Stromal cell of bone marrow (primary cell): ENCODE data around the gene PCDH9.

ENCODE experiments used
- DNase-seq: peaks from one replicate; pipeline ENCODE4 v3.0.0-alpha.2; 2012; ENCODE audit warnings: low read depth

Gene PCDH9

GRCh38 chr13:67224148-67224846 lies 5.8 kb downstream of the PCDH9 start:
- DNase-seq = peak; percentile 54

DNA sequence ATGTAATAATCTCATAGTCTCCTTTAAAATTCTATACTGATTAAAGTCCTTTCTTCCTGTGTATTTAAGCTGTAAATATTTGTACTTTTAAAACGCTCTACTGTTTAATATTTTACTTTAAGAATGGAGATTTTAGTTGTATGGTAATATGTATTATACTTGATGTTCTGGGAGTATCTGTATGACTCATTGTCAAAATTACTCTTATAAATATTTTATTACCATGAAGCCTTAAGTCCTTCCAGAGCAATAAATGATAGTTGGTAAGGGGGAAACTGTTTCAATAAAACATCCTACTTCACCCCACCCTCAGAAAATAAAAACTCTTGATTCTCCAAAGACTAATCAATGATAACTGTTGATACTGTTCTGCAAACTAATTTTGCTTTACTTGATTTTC lies 6.4 kb downstream of the PCDH9 start:
- no peak for DNase-seq

- peak; percentile 39 for DNase-seq
Observed at GRCh38 chr13:67223024-67223423, 7.1 kb downstream of the PCDH9 start.

DNA sequence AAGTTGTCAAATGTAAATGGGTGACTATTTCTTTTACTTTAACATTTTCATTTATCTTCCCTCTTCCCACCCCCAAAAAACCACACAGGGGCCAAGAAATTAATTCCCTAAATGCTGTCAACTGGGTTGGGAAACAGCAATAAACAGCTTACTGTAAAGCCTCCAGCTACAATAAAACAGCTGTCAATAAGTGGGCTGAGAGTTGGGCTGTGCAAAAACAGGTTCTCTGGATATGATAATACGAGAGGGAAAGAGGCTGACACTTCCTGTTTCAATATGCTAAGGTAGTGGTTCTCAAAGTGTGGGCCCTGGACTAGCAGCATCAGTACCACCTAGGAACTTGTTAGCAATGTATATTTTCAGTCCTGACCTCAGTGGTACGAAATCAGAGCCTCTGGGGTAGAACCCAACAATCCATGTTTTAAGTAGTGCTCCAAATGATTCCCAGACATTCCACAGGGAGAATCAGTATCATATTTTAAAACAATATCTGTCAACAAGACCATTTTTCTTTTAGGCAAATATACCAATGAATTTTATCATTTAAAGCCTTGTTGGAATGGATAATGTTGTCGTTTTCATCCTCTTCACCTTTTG lies 8.4 kb downstream of the PCDH9 start:
- DNase-seq = no peak

GRCh38 chr13:67219113-67219512 lies 11.0 kb downstream of the PCDH9 start:
- DNase-seq = no peak

DNA sequence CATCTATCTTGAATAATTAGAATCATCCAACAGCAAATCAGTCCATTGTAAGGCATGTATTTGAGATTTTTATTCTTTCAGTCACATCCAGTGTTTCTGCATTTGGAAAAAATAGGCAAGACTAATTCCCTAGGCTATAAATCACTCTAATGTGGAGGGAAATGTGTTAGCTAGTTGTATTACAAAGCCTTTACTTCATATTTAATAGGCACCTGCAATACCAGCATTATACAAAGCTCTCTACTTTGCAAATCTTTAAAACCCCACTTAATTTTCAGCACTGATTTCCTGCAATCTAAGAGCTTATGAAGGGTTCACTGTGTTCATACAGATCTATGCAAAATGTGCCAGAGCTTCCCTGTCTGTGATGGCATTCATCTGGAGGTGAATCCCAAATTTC lies 12.3 kb downstream of the PCDH9 start:
- DNase-seq = no peak

DNA sequence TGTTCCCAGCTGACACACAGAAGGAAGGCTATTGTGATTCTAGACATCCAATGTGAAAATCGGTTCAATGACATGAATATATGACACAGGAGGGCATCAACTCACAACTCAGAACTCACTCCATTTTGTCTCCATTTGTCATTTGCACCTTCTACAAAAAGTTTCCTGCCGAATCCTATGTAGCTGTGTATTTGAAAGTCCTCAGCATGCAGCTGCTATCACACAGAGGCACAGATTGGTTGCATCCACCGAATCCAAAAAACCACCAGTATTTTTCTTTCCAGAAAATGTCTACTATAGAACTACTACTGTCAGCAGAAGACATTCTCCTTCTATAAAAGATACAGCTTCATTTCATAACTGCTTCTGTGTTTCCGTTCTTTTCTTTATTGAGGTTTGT lies 13.3 kb downstream of the PCDH9 start:
- DNase-seq = no peak

DNA sequence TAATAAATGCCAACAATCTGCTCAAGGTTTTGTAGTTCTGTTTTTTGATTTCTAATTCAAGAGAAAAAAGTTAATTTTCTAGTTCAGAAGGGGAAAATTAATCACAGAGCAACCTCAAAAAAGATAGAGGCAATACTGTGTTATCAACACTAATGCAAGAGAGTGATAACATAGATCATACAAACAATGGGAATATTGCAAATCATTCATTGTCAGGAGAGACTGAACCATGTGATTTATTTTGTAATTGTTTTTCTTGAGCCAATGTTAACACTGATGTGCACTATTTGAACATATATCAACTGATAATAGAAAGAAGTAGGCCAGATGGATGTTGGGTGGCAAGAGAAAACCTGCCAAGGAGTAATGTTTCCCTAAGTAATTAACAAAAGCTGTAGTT lies 19.9 kb downstream of the PCDH9 start:
- no peak for DNase-seq

- DNase-seq = no peak
Observed at GRCh38 chr13:67208552-67208951, 21.6 kb downstream of the PCDH9 start.

DNA sequence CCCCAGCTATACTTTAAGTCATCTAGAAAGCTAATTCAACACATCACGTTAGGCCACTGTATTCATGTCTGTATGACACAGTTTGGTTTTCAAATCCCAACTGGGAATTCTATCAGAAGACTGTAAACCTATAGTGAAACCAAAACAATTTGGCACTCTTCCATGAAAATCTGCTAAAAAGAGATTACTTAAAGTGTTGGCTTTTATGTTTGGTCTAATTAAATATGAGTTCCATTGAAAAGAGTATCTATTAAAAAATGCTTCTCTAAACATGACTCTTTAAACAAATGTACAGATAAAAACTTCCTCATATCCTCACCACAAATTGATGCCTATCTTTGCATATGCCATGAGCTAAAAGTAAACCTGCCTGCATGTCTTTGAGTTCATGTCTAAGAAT lies 25.4 kb downstream of the PCDH9 start:
- DNase-seq = no peak

DNA sequence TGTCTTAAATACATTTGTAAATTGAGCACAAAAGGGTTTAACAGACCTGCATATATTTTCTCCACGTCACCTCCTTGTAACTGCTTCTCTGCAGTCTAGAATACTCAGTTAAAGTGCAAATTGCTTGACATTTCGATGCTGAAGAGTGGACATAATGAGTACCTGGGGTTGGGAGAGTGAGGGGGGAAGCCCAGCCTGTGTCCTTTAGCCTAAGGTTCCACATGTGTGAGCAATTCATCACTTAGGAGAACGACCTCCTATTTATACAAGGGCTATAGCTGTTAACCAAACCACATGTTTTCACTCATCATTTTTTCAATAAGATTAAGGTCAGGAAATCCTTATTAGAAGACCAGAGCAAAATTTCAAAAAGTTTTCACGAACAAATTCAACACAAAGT lies 29.5 kb downstream of the PCDH9 start:
- no peak for DNase-seq

DNA sequence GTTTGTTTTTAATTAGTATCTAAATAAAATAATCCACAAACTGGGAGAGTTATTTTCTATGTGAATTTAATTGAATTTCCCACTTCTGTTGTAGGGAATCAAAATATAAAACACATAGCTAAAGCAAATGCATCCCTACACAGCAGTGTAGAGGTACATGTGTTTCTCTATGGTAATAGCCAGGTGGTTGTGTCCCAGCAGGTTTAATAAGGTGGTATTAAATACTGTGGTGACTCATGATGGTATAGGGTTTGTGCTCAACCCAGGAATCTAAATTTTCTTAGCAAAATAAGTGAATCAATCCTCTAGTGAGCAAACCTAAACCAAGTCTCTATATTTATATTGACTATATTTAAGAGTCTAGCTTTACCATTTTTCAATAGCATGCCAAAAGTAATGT lies 30.0 kb downstream of the PCDH9 start:
- DNase-seq = no peak

DNA sequence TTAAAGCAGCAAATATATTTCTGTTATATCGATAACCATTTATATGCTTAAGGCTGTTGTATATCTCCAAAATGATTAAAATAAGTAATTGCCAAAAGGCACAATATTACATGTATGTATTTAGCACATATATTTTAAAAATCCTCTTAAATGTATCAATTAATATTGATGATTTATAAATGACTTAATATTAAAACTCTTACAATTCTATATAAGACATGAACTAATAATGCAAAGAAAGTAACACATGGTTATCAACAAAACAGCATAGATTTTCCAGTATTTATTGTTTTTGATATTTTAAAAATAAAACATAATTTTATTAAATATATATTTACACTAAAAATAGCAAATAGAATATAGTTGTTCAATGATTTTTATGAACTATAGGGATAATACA lies 32.4 kb downstream of the PCDH9 start:
- DNase-seq = no peak

DNA sequence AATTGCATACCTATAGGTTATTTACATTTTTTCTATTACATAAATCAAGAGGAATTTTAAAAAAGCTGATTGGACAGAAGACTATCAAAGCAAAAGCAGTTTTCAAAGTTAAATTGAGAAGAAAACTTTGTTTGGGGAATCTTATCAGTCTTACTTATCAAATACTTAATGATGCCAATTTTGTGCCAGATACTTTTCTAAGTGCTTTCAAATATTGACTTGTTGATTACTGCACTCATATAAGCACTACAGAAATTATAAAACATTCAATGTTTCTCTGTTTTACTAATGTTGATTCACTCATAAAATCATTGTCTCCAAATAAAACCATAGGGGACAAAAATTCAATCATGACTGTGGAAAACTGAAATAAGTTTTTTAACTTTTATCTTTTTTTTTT lies 36.2 kb downstream of the PCDH9 start:
- no peak for DNase-seq

DNA sequence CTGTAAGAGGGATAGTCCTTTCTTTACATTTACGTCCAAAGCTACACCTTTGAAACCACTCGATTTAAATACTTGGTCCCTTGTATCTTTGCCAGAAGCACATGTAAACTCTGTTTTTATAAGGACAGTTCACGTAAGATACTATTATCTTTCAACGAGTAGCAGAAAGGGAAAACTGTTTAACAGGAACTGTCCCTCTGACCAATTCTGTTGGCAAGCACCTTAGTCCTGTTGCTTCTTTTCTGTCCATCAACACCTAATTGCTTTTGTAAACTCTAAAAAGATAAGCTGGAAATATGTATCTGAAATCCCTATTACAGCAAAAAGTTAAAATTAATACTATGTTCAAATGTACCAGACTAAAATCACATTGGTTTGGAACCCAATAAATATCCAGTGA lies 37.4 kb downstream of the PCDH9 start:
- DNase-seq = no peak

GRCh38 chr13:67186995-67187569 lies 43.1 kb downstream of the PCDH9 start:
- no peak for DNase-seq

GRCh38 chr13:67184247-67184646 lies 45.9 kb downstream of the PCDH9 start:
- no peak for DNase-seq

- no peak for DNase-seq
Observed at GRCh38 chr13:67183151-67183550, 47.0 kb downstream of the PCDH9 start.

GRCh38 chr13:67175836-67176459 lies 54.2 kb downstream of the PCDH9 start:
- no peak for DNase-seq

DNA sequence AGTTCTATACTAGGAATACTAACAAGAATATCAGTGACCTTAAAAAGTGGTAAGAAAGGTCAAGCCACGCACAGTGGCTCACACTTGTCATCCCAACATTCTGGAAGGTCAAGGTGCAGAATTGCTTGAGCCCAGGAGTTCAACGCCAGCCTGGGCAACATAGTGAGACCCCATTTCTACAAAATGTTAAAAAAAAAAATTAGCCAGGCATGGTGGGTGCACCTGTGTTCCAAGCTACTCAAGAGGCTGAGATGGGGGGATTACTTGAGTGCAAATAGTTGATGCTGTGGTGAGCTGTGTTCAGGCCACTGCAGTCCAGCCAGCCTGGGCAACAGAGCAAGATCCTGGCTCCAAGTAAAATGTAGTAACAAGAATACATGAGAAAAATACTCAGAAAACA lies 61.8 kb downstream of the PCDH9 start:
- no peak for DNase-seq

DNA sequence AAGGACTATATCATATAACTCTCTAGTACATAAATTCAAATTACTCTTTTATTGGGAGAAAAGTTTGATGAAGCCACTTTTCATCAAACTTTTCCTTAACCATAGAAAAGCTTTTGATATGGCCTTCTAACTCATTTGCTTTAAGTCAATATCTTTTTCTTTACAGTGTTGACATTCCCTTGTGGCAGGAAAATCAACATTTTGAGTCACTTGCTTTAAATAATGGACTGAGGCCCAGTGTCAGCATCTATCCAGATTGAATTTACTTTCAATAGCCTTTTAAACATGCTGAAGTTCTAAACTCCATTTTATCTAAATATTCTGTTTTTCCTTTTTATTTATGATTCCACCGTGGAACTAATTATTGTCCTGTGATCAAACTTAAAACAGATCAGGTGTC lies 62.7 kb downstream of the PCDH9 start:
- no peak for DNase-seq

DNA sequence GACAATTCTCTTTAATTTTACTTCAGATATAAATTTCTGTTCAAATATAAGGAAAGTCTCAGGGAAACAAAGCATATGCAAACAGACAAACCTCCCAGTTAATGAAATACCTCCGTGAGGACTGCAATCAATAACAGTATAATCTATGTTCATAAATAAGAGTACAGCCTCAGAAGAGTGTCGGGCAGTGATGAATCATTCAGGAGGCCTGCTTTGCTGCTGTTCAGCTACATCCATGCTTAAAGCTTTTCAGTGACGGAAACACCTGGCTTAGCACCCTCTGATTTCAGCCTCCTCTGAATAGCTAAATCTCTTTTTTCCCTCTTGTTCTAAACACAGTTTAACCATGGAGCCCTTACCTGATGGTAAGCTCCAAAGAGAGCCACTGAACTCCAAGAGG lies 69.0 kb downstream of the PCDH9 start:
- DNase-seq = no peak

DNA sequence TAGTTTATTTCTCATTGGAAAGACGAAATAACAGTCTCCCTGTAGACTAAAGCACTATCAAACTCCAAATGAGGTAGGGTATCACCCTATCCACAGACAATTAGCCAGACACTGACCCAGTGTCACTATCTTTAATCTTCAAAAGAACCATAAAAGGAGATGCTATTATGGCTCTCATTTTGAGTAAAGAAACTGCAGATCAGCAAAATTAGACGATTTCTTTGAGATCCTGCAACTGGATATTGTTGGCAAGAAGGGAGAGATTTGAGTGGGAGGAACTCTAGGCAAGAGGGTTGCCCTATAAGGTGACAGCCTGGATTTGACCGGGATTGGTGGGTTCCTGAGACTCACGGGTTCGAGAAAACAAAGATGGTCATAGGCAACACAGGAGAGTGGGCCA lies 71.2 kb downstream of the PCDH9 start:
- no peak for DNase-seq

GRCh38 chr13:67156723-67157060 lies 73.4 kb downstream of the PCDH9 start:
- DNase-seq = no peak
